Measurements from ENCODE around the gene PLEKHH3.

PLEKHH3 gene

GRCh38 chr17:42694524-42694923 lies 17.7 kb upstream of the PLEKHH3 start:
- in situ Hi-C loops (cut with HindIII; ENCODE audit: low pct_ligation_motif_present, low sequenced_read_pairs) = no loop called here
- DNase-seq = no peak
- Histone ChIP-seq H3K36me3 (replicated peaks) (peaks cover 2% of the 10 kb centered on the region), H3K4me3 (ENCODE audit: low read depth, low read length) (no peak overlapping the region), H3K27me3 (replicated peaks) (no peaks in the 10 kb centered on the region), H3K27ac (no peak overlapping the region)
- no peak for TF ChIP-seq CTCF (IDR thresholded peaks at IDR 0.05; ENCODE audit: low read depth, low read length, missing control alignments)

- H3K27ac ChIP-seq = no peak overlapping the region
- no peaks in the 10 kb centered on the region for H3K27me3 ChIP-seq (replicated peaks)
- H3K36me3 ChIP-seq (replicated peaks) = peaks cover 2% of the 10 kb centered on the region
- no peak for DNase-seq
- H3K4me3 ChIP-seq (ENCODE audit: low read depth, low read length) = no peak overlapping the region
- in situ Hi-C loops (cut with HindIII; ENCODE audit: low pct_ligation_motif_present, low sequenced_read_pairs) = no loop called here
- no peak for TF ChIP-seq CTCF (IDR thresholded peaks at IDR 0.05; ENCODE audit: low read depth, low read length, missing control alignments)
These were observed 15.7 kb upstream of the PLEKHH3 start for GRCh38 chr17:42692489-42692888.

GRCh38 chr17:42691021-42691545 lies 14.3 kb upstream of the PLEKHH3 start:
- no peak overlapping the region for H3K27ac ChIP-seq
- DNase-seq = no peak
- no peaks in the 10 kb centered on the region for H3K27me3 ChIP-seq (replicated peaks)
- peaks cover 2% of the 10 kb centered on the region for H3K36me3 ChIP-seq (replicated peaks)
- no peak for TF ChIP-seq CTCF (IDR thresholded peaks at IDR 0.05; ENCODE audit: low read depth, low read length, missing control alignments)
- in situ Hi-C loops (cut with HindIII; ENCODE audit: low pct_ligation_motif_present, low sequenced_read_pairs) = no loop called here
- no peak overlapping the region for H3K4me3 ChIP-seq (ENCODE audit: low read depth, low read length)

GRCh38 chr17:42690596-42690995 lies 13.8 kb upstream of the PLEKHH3 start:
- H3K36me3 ChIP-seq (replicated peaks) = no peaks in the 10 kb centered on the region
- H3K27me3 ChIP-seq (replicated peaks) = no peaks in the 10 kb centered on the region
- in situ Hi-C loops (cut with HindIII; ENCODE audit: low pct_ligation_motif_present, low sequenced_read_pairs) = no loop called here
- no peak for TF ChIP-seq CTCF (IDR thresholded peaks at IDR 0.05; ENCODE audit: low read depth, low read length, missing control alignments)
- no peak overlapping the region for H3K27ac ChIP-seq
- H3K4me3 ChIP-seq (ENCODE audit: low read depth, low read length) = no peak overlapping the region
- no peak for DNase-seq

GRCh38 chr17:42687707-42688320 lies 11.0 kb upstream of the PLEKHH3 start:
- H3K36me3 ChIP-seq (replicated peaks) = no peaks in the 10 kb centered on the region
- no peak for TF ChIP-seq CTCF (IDR thresholded peaks at IDR 0.05; ENCODE audit: low read depth, low read length, missing control alignments)
- H3K27ac ChIP-seq = no peak overlapping the region

More at GRCh38 chr17:42687707-42688320, 11.0 kb upstream of the PLEKHH3 start:
- in situ Hi-C loops (cut with HindIII; ENCODE audit: low pct_ligation_motif_present, low sequenced_read_pairs) = no loop called here
- Histone ChIP-seq H3K4me3 (ENCODE audit: low read depth, low read length) (no peak overlapping the region), H3K27me3 (replicated peaks) (no peaks in the 10 kb centered on the region)
- no peak for DNase-seq

Measured in brain microvascular endothelial cell (primary cell).